Keratinocyte (primary cell): ENCODE results near the gene SCYL3.

Source experiments
- CTCF ChIP-seq, 3 experiments: IDR thresholded peaks in 1 of 3; conservative IDR thresholded peaks in 1 of 3; optimal IDR thresholded peaks in 1 of 3; 2 replicates in 2 of 3; 3 replicates in 1 of 3; pipeline versions ENCODE3 to v1.5.1; 2011; ENCODE audit warnings: low read length in 3 of 3, mild to moderate bottlenecking in 3 of 3, moderate library complexity in 2 of 3, control low read depth in 1 of 3, inconsistent platforms in 1 of 3; ENCODE audit not compliant: insufficient read depth in 2 of 3; ENCODE audit errors: extremely low read depth in 1 of 3
- EZH2 ChIP-seq: IDR thresholded peaks from one replicate; pipeline ENCODE4 v1.6.1; 2012; ENCODE audit warnings: inconsistent platforms, mild to moderate bottlenecking, low read length, moderate library complexity

GRCh38 chr1:169886422-169886821 lies 7.3 kb downstream of the SCYL3 start:
- TF ChIP-seq CTCF (optimal IDR thresholded peaks at IDR 0.05 in 1 of 3, IDR thresholded peaks at IDR 0.05 in 1 of 3, conservative IDR thresholded peaks at IDR 0.05 in 1 of 3; ENCODE audit: extremely low read depth in 1 of 3, insufficient read depth in 2 of 3, low read length in 3 of 3) (no peak), EZH2 (no peak)
